Neural crest cell (in vitro differentiated cells): ENCODE measurements around the gene XRCC3. TPM values are rescaled to one million over a fixed set of nuclear protein-coding genes. Genes with fewer than 3 reads are reported as not detected.

Source experiments
- DNase-seq: peaks from one replicate; pipeline ENCODE4 v3.0.0; 2021; ENCODE audit warnings: low read depth, mixed read lengths, low spot score
- H3K27ac Mint-ChIP-seq: one replicate; pipeline ENCODE4 v1.8.0; 2021; ENCODE audit warnings: mild to moderate bottlenecking, mixed read lengths; ENCODE audit not compliant: unreplicated experiment
- H3K27me3 Mint-ChIP-seq: 2 replicates; pipeline ENCODE4 v1.8.0; 2021; ENCODE audit warnings: low read depth, mild to moderate bottlenecking, mixed read lengths
- H3K36me3 Mint-ChIP-seq: 2 replicates; pipeline ENCODE4 v1.8.0; 2021; ENCODE audit warnings: low read depth, mild to moderate bottlenecking, mixed read lengths
- H3K4me1 Mint-ChIP-seq: 2 replicates; pipeline ENCODE4 v1.8.0; 2021; ENCODE audit warnings: mixed read lengths
- H3K4me3 Mint-ChIP-seq: one replicate; pipeline ENCODE4 v1.8.0; 2021; ENCODE audit warnings: mild to moderate bottlenecking, mixed read lengths
- H3K9me3 Mint-ChIP-seq: 2 replicates; pipeline ENCODE4 v1.8.0; 2021; ENCODE audit warnings: mixed read lengths
- CTCF ChIP-seq: fragments of 200-600 bp; sonication (generic); conservative IDR thresholded peaks from 2 replicates; pipeline ENCODE4 v1.5.0; 2021; ENCODE audit warnings: antibody characterized with exemption, mild to moderate bottlenecking
- total RNA-seq: library from RNA; stranded (reverse); gene quantifications from 2 replicates; pipeline ENCODE4 v1.2.1, GENCODE V29; 2021

XRCC3 gene
- total RNA-seq, 1 donor from 2014 or later = 50.8 TPM

- H3K27ac Mint-ChIP-seq = no peak overlapping the region
- H3K36me3 Mint-ChIP-seq = peaks cover 3% of the 10 kb centered on the region
- TF ChIP-seq CTCF = no peak
Measured at GRCh38 chr14:103688906-103689902, 26.0 kb downstream of the XRCC3 start.

DNA sequence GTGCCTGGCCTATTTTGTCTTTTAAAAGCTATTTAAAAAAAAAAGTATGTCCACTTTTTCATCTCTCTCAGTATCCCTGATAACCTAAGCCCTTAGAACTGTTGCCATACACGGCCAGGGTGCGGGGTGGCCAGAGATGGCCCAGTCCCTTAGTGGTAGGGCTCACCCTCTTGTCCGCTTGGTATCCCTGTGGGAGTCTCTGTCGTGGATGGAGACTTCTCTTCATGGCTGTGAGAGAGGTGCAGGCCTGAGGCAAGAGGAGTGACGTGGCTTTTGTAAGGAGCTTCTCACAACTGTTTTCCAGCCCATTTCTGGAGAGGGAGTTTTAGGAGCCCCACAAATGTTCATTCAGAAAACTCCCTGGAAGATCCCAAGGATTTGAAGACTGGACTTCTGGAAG lies 26.8 kb downstream of the XRCC3 start:
- Mint-ChIP-seq H3K9me3 (no peaks in the 10 kb centered on the region), H3K27ac (no peak overlapping the region), H3K27me3 (no peaks in the 10 kb centered on the region)

More at GRCh38 chr14:103688906-103689902, 26.0 kb downstream of the XRCC3 start:
- DNase-seq = no peak
- Mint-ChIP-seq H3K4me3 (no peak overlapping the region), H3K4me1 (no peaks in the 10 kb centered on the region), H3K27me3 (no peaks in the 10 kb centered on the region), H3K9me3 (no peaks in the 10 kb centered on the region)

GRCh38 chr14:103687712-103688111 lies 27.5 kb downstream of the XRCC3 start:
- no peak for DNase-seq
- Mint-ChIP-seq H3K27ac (no peak overlapping the region), H3K27me3 (no peaks in the 10 kb centered on the region), H3K4me3 (no peak overlapping the region), H3K4me1 (no peaks in the 10 kb centered on the region), H3K36me3 (peaks cover 3% of the 10 kb centered on the region), H3K9me3 (no peaks in the 10 kb centered on the region)
- no peak for TF ChIP-seq CTCF

More for the DNA sequence above, 26.8 kb downstream of the XRCC3 start:
- Mint-ChIP-seq H3K4me1 (no peaks in the 10 kb centered on the region), H3K36me3 (peaks cover 3% of the 10 kb centered on the region), H3K4me3 (no peak overlapping the region)
- no peak for TF ChIP-seq CTCF
- no peak for DNase-seq

DNA sequence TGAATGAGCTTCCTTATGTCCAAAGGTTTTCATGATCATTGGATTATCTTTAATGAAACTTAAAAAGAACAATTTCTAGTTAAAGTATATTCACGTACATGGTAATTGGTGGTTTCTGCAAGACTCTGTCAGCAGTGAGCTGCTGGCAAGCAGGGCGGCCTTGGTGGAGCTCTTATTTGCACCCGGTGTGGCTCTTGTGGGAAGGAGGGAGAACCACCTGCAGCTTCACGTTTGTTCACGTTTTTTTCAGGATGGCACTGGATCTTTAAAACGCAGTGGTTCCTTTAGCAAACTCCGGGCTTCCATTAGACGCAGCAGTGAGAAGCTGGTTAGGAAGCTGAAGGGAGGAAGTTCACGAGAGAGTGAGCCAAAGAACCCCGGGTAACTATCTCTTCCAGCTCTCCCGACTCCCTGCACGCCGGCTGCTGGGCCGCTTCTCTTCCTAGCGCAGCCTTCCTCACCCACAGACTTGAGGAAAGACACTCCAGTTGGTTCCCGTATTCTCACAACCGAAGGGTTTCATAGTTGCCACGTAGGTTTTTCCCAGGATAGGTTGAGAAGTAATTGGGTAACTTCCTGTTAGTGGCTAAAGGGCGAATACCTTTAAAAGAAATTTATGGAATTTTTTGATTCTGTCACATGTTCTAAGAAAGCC lies 28.3 kb downstream of the XRCC3 start:
- no peaks in the 10 kb centered on the region for H3K27me3 Mint-ChIP-seq
- H3K4me3 Mint-ChIP-seq = no peak overlapping the region
- no peak for TF ChIP-seq CTCF
- no peaks in the 10 kb centered on the region for H3K9me3 Mint-ChIP-seq
- no peak for DNase-seq
- peak overlapping the region; percentile 19 for H3K27ac Mint-ChIP-seq
- H3K4me1 Mint-ChIP-seq = no peaks in the 10 kb centered on the region
- H3K36me3 Mint-ChIP-seq = peaks cover 3% of the 10 kb centered on the region

DNA sequence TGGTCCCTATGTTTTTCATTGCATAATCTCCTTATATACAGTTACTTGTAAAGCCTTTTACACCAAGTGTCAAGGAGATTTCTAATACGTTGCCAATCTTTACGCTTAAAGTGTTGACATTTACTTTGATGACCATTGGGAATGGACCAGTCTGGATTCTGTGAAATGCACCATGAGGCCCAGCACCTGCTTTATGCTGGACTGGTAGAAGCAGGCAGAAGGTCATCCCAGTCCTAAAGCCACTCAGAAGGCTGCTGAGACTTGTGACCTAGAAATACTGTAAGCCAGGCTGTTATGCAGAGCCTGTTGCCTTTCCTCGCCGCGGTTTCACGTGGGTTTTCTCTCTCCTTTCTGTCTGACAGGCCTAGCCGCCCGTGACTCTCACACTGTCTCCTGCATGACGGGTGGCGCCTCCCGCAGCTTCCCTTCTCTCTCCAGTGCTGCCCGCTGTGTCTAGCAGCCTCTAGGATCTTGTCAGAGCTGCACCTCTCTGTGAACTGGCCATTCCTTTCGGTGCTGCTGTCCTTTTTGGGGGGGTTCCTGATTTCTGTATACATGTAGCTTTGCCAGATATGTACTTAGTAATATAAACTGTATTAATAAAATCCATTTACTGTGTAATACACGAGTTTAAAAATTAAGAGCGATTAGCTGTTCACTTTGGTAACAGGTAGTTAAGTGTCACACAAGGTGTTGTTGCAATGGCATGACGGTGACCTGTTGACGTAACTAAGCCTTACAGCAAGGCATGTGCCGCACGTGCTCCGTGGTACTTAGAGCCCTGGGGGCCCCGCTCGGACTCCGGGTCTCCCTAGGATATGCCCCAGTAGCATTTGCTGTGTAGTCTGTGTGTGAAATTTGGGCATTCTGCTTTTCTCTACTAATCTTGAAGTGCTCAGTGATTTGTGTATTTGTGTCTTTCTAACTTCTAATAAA lies 29.7 kb downstream of the XRCC3 start:
- H3K36me3 Mint-ChIP-seq = peaks cover 7% of the 10 kb centered on the region
- TF ChIP-seq CTCF = no peak
- H3K27me3 Mint-ChIP-seq = no peaks in the 10 kb centered on the region
- no peak overlapping the region for H3K27ac Mint-ChIP-seq
- no peak overlapping the region for H3K4me3 Mint-ChIP-seq
- no peaks in the 10 kb centered on the region for H3K4me1 Mint-ChIP-seq
- H3K9me3 Mint-ChIP-seq = no peaks in the 10 kb centered on the region
- no peak for DNase-seq
